Measurements from ENCODE around the gene SCN4B.

SCN4B gene

GRCh38 chr11:118172356-118172755 is 19.7 kb upstream of the SCN4B start:
- no peak for DNase-seq

DNA sequence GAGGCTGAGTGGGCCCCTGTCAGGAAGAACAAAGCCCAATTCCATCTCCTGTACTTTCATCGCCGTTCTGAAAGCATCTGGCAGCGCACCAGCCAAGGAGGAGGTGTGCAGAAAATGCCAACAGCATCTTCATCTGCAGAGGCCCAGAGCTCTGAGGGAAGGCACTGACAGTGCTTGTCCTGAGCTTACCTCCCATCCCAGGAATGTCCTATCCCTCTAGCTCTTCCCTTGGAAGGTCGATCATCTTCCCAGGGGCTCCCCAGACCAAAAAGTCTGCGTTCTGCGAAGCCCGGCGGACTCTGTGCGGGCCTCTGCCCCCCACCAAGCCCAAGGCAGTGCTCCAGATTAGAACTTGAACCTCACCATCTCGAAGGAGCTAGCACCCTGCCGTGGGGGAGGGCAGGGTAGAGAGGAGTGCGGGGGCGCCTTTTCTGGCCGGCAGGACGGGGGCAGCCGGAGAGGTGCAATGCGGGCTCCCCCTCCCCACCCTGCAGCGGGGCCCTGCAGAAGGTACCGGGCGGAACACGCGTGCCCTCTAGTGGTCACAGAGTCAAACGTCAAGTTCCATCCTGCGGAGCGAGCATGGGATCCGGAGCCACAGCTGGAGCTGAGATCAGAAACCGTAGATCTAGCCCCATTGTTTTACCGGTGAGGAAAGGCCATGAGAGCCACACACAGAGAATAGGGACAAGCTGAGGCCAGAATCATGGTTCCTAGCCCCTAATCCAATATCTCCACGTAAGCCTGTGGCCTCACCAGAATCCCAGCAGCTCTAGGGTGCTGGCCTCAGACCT is 18.8 kb upstream of the SCN4B start:
- peak; percentile 55 for DNase-seq

GRCh38 chr11:118170882-118171268 is 18.3 kb upstream of the SCN4B start:
- DNase-seq = no peak

- no peak for DNase-seq
Observed at GRCh38 chr11:118170231-118170630, 17.6 kb upstream of the SCN4B start.

DNA sequence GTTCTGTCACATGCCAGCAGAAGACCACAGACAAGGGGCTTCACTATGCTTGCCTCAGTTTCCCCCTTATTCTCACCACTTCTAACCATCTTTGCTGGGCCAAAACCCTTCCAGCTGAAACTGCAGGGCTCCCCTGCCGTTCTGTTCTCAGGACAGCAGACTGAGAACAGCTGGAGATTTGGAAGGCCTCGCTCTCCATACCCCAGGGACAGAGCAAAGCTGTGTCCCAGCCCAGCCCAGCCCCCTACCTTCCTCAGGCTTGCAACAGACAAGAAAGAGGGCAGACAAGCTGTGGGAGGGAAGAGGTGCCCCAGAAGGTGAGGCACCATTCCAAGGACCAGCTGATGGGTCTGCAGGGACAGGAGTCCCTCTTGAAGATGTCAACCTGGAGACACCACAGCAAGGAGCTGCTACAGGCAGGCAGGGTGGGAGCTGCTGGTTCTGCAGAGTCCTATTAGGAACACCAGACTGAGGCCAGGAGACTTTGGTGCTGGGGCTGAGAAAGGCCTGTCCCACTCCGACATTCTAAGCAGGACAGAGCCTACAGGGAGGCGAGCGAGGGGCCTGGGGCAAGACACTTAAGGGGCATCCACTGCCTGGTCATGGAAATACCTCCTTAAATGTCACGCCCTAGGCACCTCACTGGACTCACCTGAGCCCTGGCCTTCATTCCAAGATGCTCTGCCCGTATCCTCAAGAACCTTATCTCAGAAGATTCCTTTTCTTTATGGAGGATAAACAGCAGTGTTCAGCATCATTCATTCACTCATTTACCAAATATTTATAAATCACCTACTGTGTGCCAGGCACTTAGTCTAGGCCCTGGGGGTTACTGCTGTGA is 16.9 kb upstream of the SCN4B start:
- no peak for DNase-seq

GRCh38 chr11:118168751-118169150 is 16.1 kb upstream of the SCN4B start:
- no peak for DNase-seq

DNA sequence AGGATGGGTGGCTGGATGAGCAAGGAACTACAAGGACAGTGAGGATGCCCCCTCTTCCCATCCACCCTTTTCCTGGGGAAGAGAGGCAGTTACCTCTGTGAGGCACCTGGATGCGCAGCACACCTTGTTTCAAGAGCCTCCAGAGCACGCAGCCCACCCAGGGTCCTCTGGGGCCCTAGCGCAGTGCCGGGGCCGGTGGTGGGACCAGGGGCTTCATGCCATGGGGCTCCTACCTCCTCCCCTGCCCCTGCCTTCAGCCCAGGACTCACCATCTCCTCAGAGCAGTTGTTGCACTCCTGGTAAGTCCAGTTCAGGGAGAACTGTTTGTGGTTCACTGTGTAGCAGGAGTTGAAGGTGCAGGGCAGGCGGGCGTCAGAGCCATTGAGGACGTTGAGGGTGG is 15.7 kb upstream of the SCN4B start:
- no peak for DNase-seq

- no peak for DNase-seq
Observed at GRCh38 chr11:118167906-118168305, 15.3 kb upstream of the SCN4B start.

GRCh38 chr11:118167253-118167652 is 14.6 kb upstream of the SCN4B start:
- no peak for DNase-seq

DNA sequence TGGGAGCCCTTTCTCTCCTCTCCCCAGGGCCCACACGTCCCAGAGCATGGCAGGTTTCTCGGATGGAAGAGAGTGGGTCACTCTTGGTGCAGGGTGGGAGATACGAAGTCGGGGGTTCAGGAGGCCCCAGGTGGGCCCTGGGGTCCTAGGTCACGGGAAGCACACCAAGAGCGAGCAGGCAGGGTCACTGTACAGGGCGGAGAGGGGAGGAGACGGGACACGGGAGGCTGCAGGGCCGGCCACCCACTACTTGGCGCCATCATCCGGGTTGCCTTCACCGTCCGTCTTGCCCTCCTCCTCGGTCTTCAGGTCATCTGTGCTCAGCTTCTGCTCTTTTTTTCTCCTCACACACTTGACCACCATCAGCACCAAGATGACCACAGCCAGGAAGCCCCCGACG is 14.0 kb upstream of the SCN4B start:
- no peak for DNase-seq

- no peak for DNase-seq
Observed at GRCh38 chr11:118164885-118165284, 12.3 kb upstream of the SCN4B start.

DNA sequence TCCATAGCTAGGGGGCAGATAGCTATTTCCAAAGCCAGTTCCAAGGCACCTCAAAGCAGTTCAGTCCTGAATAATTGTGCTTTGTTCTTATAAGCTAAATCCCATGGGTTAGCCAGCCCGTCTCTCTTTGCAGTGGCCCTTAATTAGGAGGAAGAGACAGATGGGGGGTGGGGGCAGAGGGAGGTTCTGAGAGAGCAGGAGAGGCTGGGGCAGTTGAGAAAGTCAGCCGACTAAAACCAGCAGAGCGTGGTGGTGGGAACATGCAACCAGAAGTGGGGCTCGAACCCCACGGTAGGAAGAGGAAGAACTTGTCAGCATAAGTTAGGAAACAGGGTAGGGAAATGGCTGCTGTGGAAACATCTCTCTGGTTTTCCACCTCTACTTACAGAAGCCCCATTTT is 10.9 kb upstream of the SCN4B start:
- no peak for DNase-seq

- DNase-seq = no peak
Observed at GRCh38 chr11:118162846-118163245, 10.2 kb upstream of the SCN4B start.

DNA sequence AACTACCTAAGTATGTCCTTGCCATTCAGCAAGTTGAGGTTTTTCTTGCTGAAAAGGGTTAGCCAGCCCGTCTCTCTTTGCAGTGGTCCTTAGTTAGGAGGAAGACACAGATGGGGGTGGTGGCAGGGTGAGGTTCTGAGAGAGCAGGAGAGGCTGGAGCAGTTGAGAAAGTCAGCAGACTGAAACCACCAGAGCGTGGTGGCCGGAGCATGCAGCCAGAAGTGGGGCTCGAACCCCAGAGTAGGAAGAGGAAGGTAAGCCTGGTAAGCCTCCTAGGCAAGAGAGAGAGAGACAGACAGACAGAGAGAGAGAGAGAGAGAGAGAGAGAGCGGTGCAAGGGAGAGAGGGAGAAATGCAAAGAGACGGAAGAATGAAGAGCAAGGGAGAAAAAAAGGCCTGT is 9.2 kb upstream of the SCN4B start:
- no peak for DNase-seq

GRCh38 chr11:118157186-118157895 is 4.7 kb upstream of the SCN4B start:
- no peak for DNase-seq

DNA sequence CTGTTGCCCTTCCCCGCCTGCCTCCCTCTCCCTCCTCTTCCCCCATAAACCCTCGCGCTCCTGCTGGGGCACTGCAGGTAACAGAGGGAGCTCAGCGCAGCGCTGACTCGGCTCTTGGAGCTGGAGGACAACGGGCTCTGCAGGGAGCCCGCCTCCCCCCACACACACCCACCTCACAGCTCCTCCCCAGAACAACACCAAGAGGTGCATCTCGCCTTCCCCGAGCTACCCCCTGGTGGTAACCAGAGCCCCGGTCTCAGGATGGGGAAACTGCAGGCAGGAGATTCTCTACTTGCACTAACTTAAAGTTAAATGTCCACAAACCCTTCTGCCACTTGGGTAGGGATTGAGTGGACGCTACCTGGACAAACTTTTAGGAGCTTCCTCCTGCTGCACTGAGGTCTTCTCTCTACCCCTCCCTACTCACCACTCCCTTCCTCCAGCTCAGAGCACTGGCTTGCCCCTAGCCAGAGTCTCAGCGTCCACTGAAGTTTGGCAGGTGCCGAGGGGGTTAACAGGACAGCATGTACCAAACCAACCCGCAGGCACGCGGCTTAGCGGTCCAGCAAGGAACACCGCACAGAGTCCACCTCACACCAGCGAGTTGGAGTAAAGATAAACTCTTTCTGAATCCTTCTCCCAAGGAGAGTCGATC is 4.0 kb upstream of the SCN4B start:
- peak; percentile 3 for DNase-seq

GRCh38 chr11:118155776-118156530 is 3.3 kb upstream of the SCN4B start:
- DNase-seq = no peak

GRCh38 chr11:118154641-118155040 is 2.0 kb upstream of the SCN4B start:
- no peak for DNase-seq

GRCh38 chr11:118153976-118154375 is 1.4 kb upstream of the SCN4B start:
- no peak for DNase-seq

- no peak for DNase-seq
Observed at GRCh38 chr11:118153516-118153915, 893 bp upstream of the SCN4B start.

GRCh38 chr11:118152020-118152551 is 537 bp downstream of the SCN4B start:
- DNase-seq = no peak

DNA sequence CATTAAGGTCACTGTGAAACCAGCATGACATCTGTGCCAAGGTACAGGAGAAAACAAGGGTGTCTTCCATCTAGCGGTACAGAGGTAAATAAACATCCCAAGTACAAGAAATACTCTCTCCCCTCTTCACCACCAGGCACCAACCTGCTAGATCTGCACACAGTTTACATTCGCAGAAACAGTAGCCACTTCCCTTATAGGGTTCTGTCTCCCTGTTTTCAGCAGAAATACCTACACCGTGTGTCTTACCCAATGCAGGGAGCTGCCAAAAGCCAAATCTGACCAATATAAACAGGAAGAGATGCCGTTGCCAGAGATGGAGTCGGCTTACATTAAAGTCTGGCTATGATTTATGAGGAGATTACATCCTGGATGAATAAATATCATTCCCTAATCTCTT is 1.2 kb downstream of the SCN4B start:
- no peak for DNase-seq
